GM12878 (cell line): Measurements from ENCODE around the gene NDE1. TPM values are rescaled to one million over a fixed set of nuclear protein-coding genes. Genes with fewer than 3 reads are reported as not detected.
A peak's percentile ranks its signal among the peaks of the same experiment; 100 is the strongest.

Experiments
- ATAC-seq: fragments of 200-7000 bp; cut with Tn5 transposase; 3 replicates; pipeline ENCODE4 v1.9.1; 2020; ENCODE audit warnings: mild to moderate bottlenecking, moderate library complexity
- BruUV-seq: library from RNA; stranded (reverse); fragments of 400-500 nt; replicated peaks from 2 replicates; lab custom pipeline; 2021; lab: Mats Ljungman, UMichigan
- CTCF ChIA-PET: fragments of 300-600 bp; sonication (Branson Sonifier 250); formaldehyde crosslinking; extraction: SDS; loops from one replicate; lab custom pipeline; 2021; ENCODE audit warnings: inconsistent platforms; lab: Yijun Ruan, JAX
- POLR2A ChIA-PET: fragments of 350-600 bp; formaldehyde crosslinking; extraction: SDS; loops from one replicate; lab custom pipeline; 2021; ENCODE audit warnings: inconsistent platforms; lab: Charles Lee
- RAD21 ChIA-PET: fragments of 300-600 bp; sonication (Branson Sonifier 250); formaldehyde crosslinking; loops from one replicate; lab custom pipeline; 2023; ENCODE audit warnings: antibody characterized with exemption; ENCODE audit not compliant: unreplicated experiment; lab: Charles Lee
- SMC1A ChIA-PET: fragments of 300-600 bp; sonication (Branson Sonifier 250); formaldehyde crosslinking; loops from one replicate; lab custom pipeline; 2023; ENCODE audit not compliant: unreplicated experiment, uncharacterized antibody; lab: Charles Lee
- DNase-seq: peaks from one replicate; pipeline ENCODE4 v3.0.0-alpha.2; 2011; ENCODE audit warnings: low read depth, low spot score
- FAIRE-seq: peaks from 3 replicates; lab custom pipeline; 2011; peaks lifted over from hg19 to GRCh38; lab: Jason Lieb, UNC
- H2AFZ ChIP-seq: 2 replicates; pipeline ENCODE4 v1.6.0; 2011; ENCODE audit warnings: low read depth, low read length, control low read depth; ENCODE audit not compliant: control insufficient read depth
- H3K27ac ChIP-seq: 2 replicates; pipeline ENCODE4 v1.5.1; 2011; ENCODE audit warnings: control low read depth; ENCODE audit not compliant: control insufficient read depth, insufficient read depth
- H3K27me3 ChIP-seq, 2 experiments: replicated peaks in 1 of 2; 2 replicates each; pipeline versions ENCODE4 v1.6.0 to v1.6.1; 2011; ENCODE audit warnings: low read length in 1 of 2; ENCODE audit not compliant: control insufficient read depth in 2 of 2, insufficient read depth in 2 of 2
- H3K36me3 ChIP-seq, 2 experiments: 2 replicates each; pipeline ENCODE4 v1.5.1; 2011; ENCODE audit warnings: low read length in 1 of 2; ENCODE audit not compliant: control insufficient read depth in 2 of 2, insufficient read depth in 2 of 2
- H3K4me1 ChIP-seq: 2 replicates; pipeline ENCODE4 v1.6.1; 2011; ENCODE audit warnings: mild to moderate bottlenecking, low read length, moderate library complexity, mixed read lengths; ENCODE audit not compliant: control insufficient read depth, insufficient read depth
- H3K4me2 ChIP-seq: 2 replicates; pipeline ENCODE4 v1.6.0; 2011; ENCODE audit warnings: control low read depth; ENCODE audit not compliant: control insufficient read depth, insufficient read depth
- H3K4me3 ChIP-seq: fragments of 200-600 bp; sonication (generic); 2 replicates; pipeline ENCODE4 v1.5.1; 2016
- H3K79me2 ChIP-seq: 2 replicates; pipeline ENCODE4 v1.6.0; 2011; ENCODE audit warnings: low read length; ENCODE audit not compliant: control insufficient read depth, insufficient read depth
- H3K9ac ChIP-seq: 2 replicates; pipeline ENCODE4 v1.8.0; 2011; ENCODE audit warnings: low read length, control low read depth, mixed read lengths; ENCODE audit not compliant: control insufficient read depth, insufficient read depth
- H3K9me3 ChIP-seq: replicated peaks from 3 replicates; pipeline ENCODE4 v1.5.1; 2011; ENCODE audit warnings: mild to moderate bottlenecking, low read length; ENCODE audit not compliant: control insufficient read depth, insufficient read depth
- H4K20me1 ChIP-seq: 2 replicates; pipeline ENCODE4 v1.6.0; 2011; ENCODE audit not compliant: control insufficient read depth, insufficient read depth
- ATF3 ChIP-seq: IDR thresholded peaks from 2 replicates; pipeline ENCODE4 v1.6.1; 2011; ENCODE audit warnings: low read depth, mild to moderate bottlenecking, low read length, moderate library complexity, borderline replicate concordance; ENCODE audit errors: extremely low read depth
- BHLHE40 ChIP-seq, 2 experiments: fragments of 450-650 bp in 1 of 2; IDR thresholded peaks; 2 replicates each; pipeline ENCODE4 v1.6.1; 2011 to 2017; ENCODE audit warnings: low read depth in 2 of 2, borderline replicate concordance in 1 of 2, improper control_type of control experiment in 1 of 2, low read length in 1 of 2, mild to moderate bottlenecking in 1 of 2
- EP300 ChIP-seq, 2 experiments: fragments of 150-350 bp in 1 of 2; IDR thresholded peaks; 2 replicates each; pipeline ENCODE4 v1.6.1; 2011 to 2012; ENCODE audit warnings: low read depth in 2 of 2, low read length in 2 of 2, borderline replicate concordance in 1 of 2, improper control_type of control experiment in 1 of 2, inconsistent platforms in 1 of 2; ENCODE audit not compliant: control insufficient read depth in 1 of 2
- MLLT1 ChIP-seq: fragments of 450-650 bp; IDR thresholded peaks from 2 replicates; pipeline ENCODE4 v1.6.1; 2016; ENCODE audit warnings: mild to moderate bottlenecking
- PML ChIP-seq: IDR thresholded peaks from 2 replicates; pipeline ENCODE4 v1.6.1; 2012; ENCODE audit warnings: low read length, inconsistent platforms
- SMC3 ChIP-seq: IDR thresholded peaks from 2 replicates; pipeline ENCODE4 v1.6.1; 2011; ENCODE audit warnings: low read length, improper control_type of control experiment, borderline replicate concordance
- TARDBP ChIP-seq: IDR thresholded peaks from 2 replicates; pipeline ENCODE4 v1.6.1; 2016; ENCODE audit warnings: borderline replicate concordance
- WGBS: methylation state at CpG from one replicate; pipeline ENCODE4 v1.1.6; 2016; ENCODE audit warnings: low lambda C conversion rate; ENCODE audit not compliant: insufficient replicate concordance, insufficient coverage; ENCODE audit errors: missing lambda C conversion rate; 5-methylcytosine and 5-hydroxymethylcytosine counted together
- in situ Hi-C: fragments of 300-500 bp; cut with MboI; formaldehyde crosslinking; loops from 9 replicates; pipeline ENCODE4 v1.14.3; 2018; ENCODE audit warnings: mixed read lengths
- intact Hi-C: fragments of 100-400 bp; cut with micrococcal nuclease; formaldehyde crosslinking; loops from one replicate; pipeline ENCODE4 v1.14.2; 2022; ENCODE audit not compliant: unreplicated experiment
- polyA plus RNA-seq, 11 experiments: library from polyadenylated mRNA; depleted of rRNA in 4 of 11; unstranded in 6 of 11; stranded (reverse) in 5 of 11; fragments of >200 nt; fragmentation: Nextera tagmentation in 4 of 11; fragmentation: Illumina TruSeq in 1 of 11; extraction: Ambion mirVana in 4 of 11; extraction: Trizol in 1 of 11; gene quantifications; 1 replicate in 1 of 11; 2 replicates in 10 of 11; pipeline versions ENCODE4 v1.2.1 to v1.2.3, GENCODE V29; 2011 to 2016; ENCODE audit warnings: inconsistent platforms in 2 of 11, missing spikeins in 2 of 11, low read depth in 1 of 11
- total RNA-seq, 4 experiments: library from RNA; depleted of rRNA in 3 of 4; stranded (reverse); fragments of >200 nt in 3 of 4; fragmentation: Illumina TruSeq in 1 of 4; extraction: Trizol in 1 of 4; gene quantifications; 2 replicates each; pipeline versions ENCODE4 v1.2.1 to v1.2.3, GENCODE V29; 2013 to 2021
- TF ChIP-seq, protein P1 (sequence below): fragments of 450-650 bp; formaldehyde crosslinking; IDR thresholded peaks from 2 replicates; pipeline ENCODE4 v1.4.0; 2020; ENCODE audit warnings: mild to moderate bottlenecking, moderate library complexity
- TF ChIP-seq, protein P2 (sequence below): IDR thresholded peaks from 2 replicates; pipeline ENCODE4 v1.6.1; 2011; ENCODE audit warnings: low read depth, low read length, improper control_type of control experiment, borderline replicate concordance

NDE1 gene
- total and polyA plus RNA-seq, 10 of the 15 experiments (the other 5 are each of a cell fraction or from before 2014, with no cell fraction given): 5.7 to 148 (median 87.8) TPM

DNA sequence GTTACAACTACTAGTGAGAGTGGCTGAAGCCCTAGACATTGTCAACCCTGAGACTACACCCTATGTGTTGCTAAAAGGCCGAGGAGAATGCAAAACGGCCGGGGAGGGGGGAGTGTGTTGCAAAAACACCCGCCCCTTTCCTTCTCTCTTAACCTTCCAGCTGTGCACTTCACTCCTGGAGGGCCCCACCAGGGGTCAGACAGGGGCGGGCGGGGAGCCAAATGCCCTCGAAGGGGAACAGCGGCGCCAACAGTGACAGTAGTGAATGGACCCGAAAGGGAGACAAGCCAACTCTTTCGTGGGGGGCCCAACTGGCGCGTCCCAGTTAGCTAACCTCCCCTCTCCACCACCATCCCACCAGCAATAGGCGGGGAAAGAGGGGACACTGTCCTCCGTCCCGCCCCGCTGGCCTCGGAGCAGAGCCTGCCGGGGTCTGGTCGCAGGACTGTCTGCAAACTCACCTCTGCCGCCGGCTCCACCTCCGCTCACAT lies 7.4 kb upstream of the NDE1 start (continued):
- TF ChIP-seq EP300 (IDR thresholded peaks at IDR 0.05; ENCODE audit: borderline replicate concordance in 1 of 2, control insufficient read depth in 1 of 2, low read depth in 2 of 2, low read length in 2 of 2): no peak

DNA sequence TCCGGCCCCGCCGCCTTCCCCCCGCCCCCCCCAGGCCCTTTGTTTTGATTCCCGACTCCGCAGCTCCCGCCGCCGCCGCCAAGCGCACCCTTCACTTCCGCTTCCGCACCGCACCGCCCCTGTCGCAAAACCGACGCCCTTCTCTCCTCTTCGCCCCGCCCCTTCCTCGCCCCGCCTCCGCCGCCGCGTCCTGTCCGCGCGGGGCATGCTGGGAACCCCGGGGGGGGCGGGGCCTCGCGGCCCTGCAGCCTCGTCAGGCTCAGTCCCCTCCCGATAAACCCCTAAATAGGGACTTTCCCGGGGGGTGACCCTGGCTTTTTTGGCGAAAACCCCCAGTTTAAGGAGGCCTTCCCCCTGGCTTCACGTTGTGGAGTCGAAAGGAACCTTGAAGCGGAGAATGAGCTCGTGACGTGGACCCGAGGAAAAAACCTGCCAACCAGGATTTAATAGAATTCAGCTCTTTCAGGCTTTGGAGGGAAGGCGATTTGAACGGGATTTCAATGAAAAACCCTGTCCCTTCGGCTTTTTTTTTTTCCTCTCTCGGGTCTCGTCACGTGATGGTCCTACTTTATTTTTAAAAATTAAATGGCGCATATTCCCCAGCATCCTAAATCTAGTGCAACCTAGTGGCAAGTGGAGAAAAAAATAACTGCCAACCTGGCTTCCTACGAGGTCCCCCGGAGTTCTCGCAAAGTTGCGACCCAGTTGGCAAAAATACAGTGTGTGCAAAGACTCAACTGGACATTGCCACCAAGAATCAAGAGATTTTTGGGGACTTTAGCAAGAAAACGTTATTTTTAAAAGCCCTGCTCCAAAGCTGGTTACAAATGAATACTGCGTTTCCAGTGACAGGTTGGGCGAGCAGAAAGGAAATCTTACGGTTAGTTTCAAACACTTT lies 6.7 kb upstream of the NDE1 start, which contains the start of gene MARF1:
MARF1 (minus strand) TSS at position 107 of the 898 bp plus-strand sequence. CDS start 3,921 bp downstream, outside the sequence.
- intact Hi-C loops (loop anchor here (1.0 to 2.0 kb wide), 2 partner anchors 8 to 52 kb away; no protein-coding TSS in a partner anchor), in situ Hi-C loops (loop anchor here (25.0 kb wide), 1 partner anchor 1006 kb away; the partner anchor contains the start of genes BFAR and PARN)
- H2AFZ ChIP-seq: peak within 1 kb of the TSS; percentile 81
- ChIA-PET SMC1A (interaction anchor here (0.6 to 5.5 kb wide), 11 partner anchors 8 to 216 kb away, joined by 3 to 43 read pairs (median 3); no protein-coding TSS in a partner anchor), CTCF (interaction anchor here (0.6 to 3.5 kb wide), 9 partner anchors 8 to 680 kb away, joined by 3 to 17 read pairs (median 7); no protein-coding TSS in a partner anchor), POLR2A (interaction anchor here (0.6 to 3.7 kb wide), 6 partner anchors 8 to 1818 kb away, joined by 4 to 29 read pairs (median 12); partner anchors contain the start of gene NDE1), RAD21 (interaction anchor here (0.6 to 2.3 kb wide), 11 partner anchors 10 to 216 kb away, joined by 3 to 20 read pairs (median 4); no protein-coding TSS in a partner anchor)
- WGBS: under 1% methylated on average over 29 of the region's 58 CpGs
- no peaks in the 10 kb centered on the region for H3K9me3 ChIP-seq
- peak within 1 kb of the TSS; percentile 77 for H3K4me2 ChIP-seq
- H3K9ac ChIP-seq: peak within 1 kb of the TSS; percentile 90
- H3K36me3 ChIP-seq: no peaks in the 10 kb centered on the region
- H3K4me3 ChIP-seq: peak within 1 kb of the TSS; percentile 87
- peak within 1 kb of the TSS; percentile 97 for H3K27ac ChIP-seq
- no peaks in the 10 kb centered on the region for H4K20me1 ChIP-seq
- TSS peak; percentile 91 for BruUV-seq
- peak; percentile 63 for ATAC-seq
- no peak for FAIRE-seq
- H3K27me3 ChIP-seq: no peaks in the 10 kb centered on the region
- peaks cover 35% of the 10 kb centered on the region for H3K4me1 ChIP-seq
- DNase-seq: peak; percentile 77
- H3K79me2 ChIP-seq: peaks cover 36% of the 10 kb centered on the region
- TF ChIP-seq ATF3: peak; percentile 58; the same call in 1 of the 2 replicates
- TF ChIP-seq, protein P1, sequence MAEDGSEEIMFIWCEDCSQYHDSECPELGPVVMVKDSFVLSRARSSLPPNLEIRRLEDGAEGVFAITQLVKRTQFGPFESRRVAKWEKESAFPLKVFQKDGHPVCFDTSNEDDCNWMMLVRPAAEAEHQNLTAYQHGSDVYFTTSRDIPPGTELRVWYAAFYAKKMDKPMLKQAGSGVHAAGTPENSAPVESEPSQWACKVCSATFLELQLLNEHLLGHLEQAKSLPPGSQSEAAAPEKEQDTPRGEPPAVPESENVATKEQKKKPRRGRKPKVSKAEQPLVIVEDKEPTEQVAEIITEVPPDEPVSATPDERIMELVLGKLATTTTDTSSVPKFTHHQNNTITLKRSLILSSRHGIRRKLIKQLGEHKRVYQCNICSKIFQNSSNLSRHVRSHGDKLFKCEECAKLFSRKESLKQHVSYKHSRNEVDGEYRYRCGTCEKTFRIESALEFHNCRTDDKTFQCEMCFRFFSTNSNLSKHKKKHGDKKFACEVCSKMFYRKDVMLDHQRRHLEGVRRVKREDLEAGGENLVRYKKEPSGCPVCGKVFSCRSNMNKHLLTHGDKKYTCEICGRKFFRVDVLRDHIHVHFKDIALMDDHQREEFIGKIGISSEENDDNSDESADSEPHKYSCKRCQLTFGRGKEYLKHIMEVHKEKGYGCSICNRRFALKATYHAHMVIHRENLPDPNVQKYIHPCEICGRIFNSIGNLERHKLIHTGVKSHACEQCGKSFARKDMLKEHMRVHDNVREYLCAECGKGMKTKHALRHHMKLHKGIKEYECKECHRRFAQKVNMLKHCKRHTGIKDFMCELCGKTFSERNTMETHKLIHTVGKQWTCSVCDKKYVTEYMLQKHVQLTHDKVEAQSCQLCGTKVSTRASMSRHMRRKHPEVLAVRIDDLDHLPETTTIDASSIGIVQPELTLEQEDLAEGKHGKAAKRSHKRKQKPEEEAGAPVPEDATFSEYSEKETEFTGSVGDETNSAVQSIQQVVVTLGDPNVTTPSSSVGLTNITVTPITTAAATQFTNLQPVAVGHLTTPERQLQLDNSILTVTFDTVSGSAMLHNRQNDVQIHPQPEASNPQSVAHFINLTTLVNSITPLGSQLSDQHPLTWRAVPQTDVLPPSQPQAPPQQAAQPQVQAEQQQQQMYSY (CRISPR knock-in tag): 0 out of 2 replicates have a peak, but pooled peaks have one; percentile 33
- TF ChIP-seq, protein P2, sequence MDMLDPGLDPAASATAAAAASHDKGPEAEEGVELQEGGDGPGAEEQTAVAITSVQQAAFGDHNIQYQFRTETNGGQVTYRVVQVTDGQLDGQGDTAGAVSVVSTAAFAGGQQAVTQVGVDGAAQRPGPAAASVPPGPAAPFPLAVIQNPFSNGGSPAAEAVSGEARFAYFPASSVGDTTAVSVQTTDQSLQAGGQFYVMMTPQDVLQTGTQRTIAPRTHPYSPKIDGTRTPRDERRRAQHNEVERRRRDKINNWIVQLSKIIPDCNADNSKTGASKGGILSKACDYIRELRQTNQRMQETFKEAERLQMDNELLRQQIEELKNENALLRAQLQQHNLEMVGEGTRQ: peak; percentile 66; the same call in 1 of the 2 replicates
- TF ChIP-seq SMC3: no peak
- TF ChIP-seq TARDBP: no peak
- 0 out of 2 replicates have a peak, but pooled peaks have one; percentile 23 for TF ChIP-seq MLLT1
- peak; percentile 79; the same call in 1 of the 2 replicates for TF ChIP-seq PML
- peak; percentile 70 to 86 for TF ChIP-seq BHLHE40 (IDR thresholded peaks at IDR 0.05; ENCODE audit: borderline replicate concordance in 1 of 2, low read depth in 2 of 2, low read length in 1 of 2)
